BE2C (cell line): ENCODE measurements around the gene DHX8.
"Not testable (repeated sequence)": the region's sequence is repeated elsewhere in the genome, so short reads cannot be mapped to it uniquely, and the experiment has no call there.

Experiments used
- DNase-seq: peaks from one replicate; pipeline ENCODE4 v3.0.0-alpha.2; 2020
- H3K27me3 ChIP-seq: fragments of 250-450 bp; sonication (Bioruptor Pico); 2 replicates; pipeline ENCODE4 v1.5.1; 2020; ENCODE audit warnings: mild to moderate bottlenecking
- H3K36me3 ChIP-seq: fragments of 250-450 bp; sonication (Bioruptor Pico); 2 replicates; pipeline ENCODE4 v1.5.1; 2020; ENCODE audit warnings: mild to moderate bottlenecking
- H3K4me1 ChIP-seq: fragments of 250-450 bp; sonication (Bioruptor Pico); 2 replicates; pipeline ENCODE4 v1.5.1; 2020
- H3K4me3 ChIP-seq: 2 replicates; pipeline ENCODE4 v1.5.1; 2011; ENCODE audit warnings: low read depth, low read length
- H3K9me3 ChIP-seq: fragments of 250-450 bp; sonication (Bioruptor Pico); 2 replicates; pipeline ENCODE4 v1.5.1; 2020
- CTCF ChIP-seq: IDR thresholded peaks from 2 replicates; pipeline ENCODE4 v1.5.1; 2012; ENCODE audit warnings: mild to moderate bottlenecking, low read depth, low read length

DHX8 gene

DNA sequence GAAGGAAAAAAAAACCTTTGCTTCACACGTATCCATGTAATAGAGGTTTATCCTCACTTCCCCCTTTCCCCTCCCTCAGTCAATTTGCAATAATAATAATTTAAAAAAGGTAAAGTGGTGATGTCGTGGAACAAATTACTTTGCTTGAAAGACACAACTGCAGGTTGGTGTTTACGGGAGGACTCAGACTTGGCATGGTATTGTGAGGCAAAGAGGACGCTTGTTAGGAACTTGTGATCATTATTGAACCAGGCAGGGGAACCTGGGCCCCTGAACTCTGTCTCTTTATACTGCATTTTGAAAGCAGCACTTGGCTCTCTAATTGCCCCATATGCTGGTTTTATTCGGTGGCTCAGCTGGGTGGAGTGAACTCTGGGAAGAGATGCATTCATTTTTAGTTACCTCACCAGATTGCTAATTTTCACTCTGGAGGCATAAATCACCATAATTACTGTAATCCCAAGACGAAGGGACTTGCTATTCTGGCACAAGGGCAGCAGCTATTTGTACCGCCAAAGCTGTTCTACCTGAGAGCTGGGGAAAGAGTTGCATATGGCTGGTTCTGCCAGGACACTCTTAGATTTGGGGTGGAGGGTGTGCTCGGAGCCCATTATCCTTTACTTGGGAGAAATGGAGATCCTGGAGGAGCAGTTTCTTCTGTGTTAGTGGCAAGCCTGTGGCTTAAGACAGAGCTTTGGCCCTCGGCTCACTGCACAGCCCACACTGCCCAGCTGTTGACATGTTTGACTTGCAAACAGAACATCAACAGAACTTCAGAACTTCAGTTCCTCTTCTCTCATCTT is 5.7 kb upstream of the DHX8 start:
- Histone ChIP-seq H3K9me3 (no peaks in the 10 kb centered on the region), H3K36me3 (no peaks in the 10 kb centered on the region), H3K4me3 (no peak overlapping the region), H3K4me1 (no peaks in the 10 kb centered on the region), H3K27me3 (no peaks in the 10 kb centered on the region)
- DNase-seq: no peak
- TF ChIP-seq CTCF: no peak

DNA sequence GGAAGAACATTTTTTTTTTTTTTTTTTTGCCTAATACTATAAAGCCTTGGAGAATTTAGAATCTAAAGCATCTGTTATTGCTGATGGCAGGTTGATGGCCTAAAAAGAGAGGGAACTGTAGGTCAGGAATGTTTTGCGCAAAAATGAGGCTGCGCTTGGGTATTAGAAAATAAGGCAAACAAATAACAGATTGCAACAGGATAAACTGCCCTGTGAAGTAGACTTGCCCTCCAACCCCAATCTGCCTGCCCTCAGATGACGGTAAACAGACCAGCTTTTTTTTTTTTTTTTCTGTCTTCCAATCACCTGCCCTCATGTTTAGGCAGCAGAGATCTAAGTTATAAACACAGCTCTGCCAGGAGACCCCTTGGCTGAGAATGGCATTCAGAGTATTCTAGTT is 3.8 kb upstream of the DHX8 start:
- H3K27me3 ChIP-seq: no peaks in the 10 kb centered on the region
- no peak overlapping the region for H3K4me3 ChIP-seq
- H3K9me3 ChIP-seq: no peaks in the 10 kb centered on the region
- no peak for TF ChIP-seq CTCF
- DNase-seq: no peak
- H3K4me1 ChIP-seq: 0 out of 2 replicates have a peak, but pooled peaks cover 1% of the 10 kb centered on the region
- H3K36me3 ChIP-seq: no peaks in the 10 kb centered on the region

DNA sequence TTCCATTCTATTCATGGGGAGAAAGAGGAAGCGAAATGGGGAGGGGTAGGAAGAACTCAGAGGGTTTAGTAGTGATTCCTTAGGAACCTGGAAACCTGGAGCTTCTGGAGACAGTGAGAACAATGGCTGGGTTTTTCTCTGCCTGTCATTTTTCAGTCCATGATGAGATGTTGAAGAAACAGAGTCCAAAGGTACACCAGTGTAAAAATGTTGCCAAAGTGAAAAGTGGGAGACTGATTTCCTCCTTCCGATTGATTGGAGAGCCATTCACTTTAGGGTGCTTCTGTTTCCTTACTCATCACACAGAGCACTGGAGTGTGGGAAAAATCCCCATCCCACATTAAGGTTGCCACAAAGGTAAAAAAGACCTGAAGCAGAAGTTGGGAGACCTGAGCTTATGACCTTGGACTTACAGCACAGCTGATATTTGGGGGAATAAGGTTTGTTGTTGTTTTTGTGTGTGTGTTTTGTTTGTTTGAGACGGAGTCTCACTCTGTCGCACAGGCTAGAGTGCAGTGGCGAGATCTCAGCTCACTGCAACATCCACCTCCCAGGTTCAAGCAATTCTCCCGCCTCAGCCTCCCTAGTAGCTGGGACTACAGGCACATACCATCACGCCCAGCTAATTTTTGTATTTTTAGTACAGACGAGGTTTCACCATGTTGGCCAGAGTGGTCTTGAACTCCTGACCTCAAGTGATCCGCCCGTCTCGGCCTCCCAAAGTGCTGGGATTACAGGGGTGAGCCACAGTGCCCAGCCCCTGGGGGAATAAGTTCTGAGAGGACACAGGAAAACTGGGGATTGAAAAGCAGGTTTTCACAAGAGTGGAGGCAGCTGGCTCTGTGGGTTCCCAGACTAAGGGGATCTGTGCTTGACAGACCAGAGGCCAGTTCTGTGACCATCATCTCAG is 1.4 kb upstream of the DHX8 start:
- no peak for DNase-seq
- H3K4me3 ChIP-seq: no peak overlapping the region
- no peaks in the 10 kb centered on the region for H3K9me3 ChIP-seq
- H3K36me3 ChIP-seq: no peaks in the 10 kb centered on the region
- TF ChIP-seq CTCF: no peak
- H3K4me1 ChIP-seq: 0 out of 2 replicates have a peak, but pooled peaks cover 3% of the 10 kb centered on the region
- no peaks in the 10 kb centered on the region for H3K27me3 ChIP-seq

GRCh38 chr17:43490621-43491020 is 6.8 kb downstream of the DHX8 start:
- DNase-seq: no peak
- H3K9me3 ChIP-seq: no peaks in the 10 kb centered on the region
- no peaks in the 10 kb centered on the region for H3K4me1 ChIP-seq
- no peak overlapping the region for H3K4me3 ChIP-seq
- H3K27me3 ChIP-seq: no peaks in the 10 kb centered on the region
- TF ChIP-seq CTCF: no peak
- H3K36me3 ChIP-seq: peaks cover 48% of the 10 kb centered on the region

GRCh38 chr17:43509440-43509839 is 25.7 kb downstream of the DHX8 start:
- H3K36me3 ChIP-seq: peaks cover 64% of the 10 kb centered on the region
- H3K4me1 ChIP-seq, DNase-seq, H3K9me3 ChIP-seq, H3K4me3 ChIP-seq, H3K27me3 ChIP-seq: not testable (repeated sequence)

- not testable (repeated sequence) for H3K9me3 ChIP-seq, H3K27me3 ChIP-seq, H3K4me3 ChIP-seq, DNase-seq, H3K4me1 ChIP-seq
- H3K36me3 ChIP-seq: peaks cover 60% of the 10 kb centered on the region
These were observed 27.4 kb downstream of the DHX8 start for GRCh38 chr17:43511199-43511598.

GRCh38 chr17:43515656-43516055 is 31.9 kb downstream of the DHX8 start:
- no peak for DNase-seq
- no peaks in the 10 kb centered on the region for H3K9me3 ChIP-seq
- peaks cover 51% of the 10 kb centered on the region for H3K36me3 ChIP-seq
- no peaks in the 10 kb centered on the region for H3K4me1 ChIP-seq
- no peak for TF ChIP-seq CTCF
- no peaks in the 10 kb centered on the region for H3K27me3 ChIP-seq
- no peak overlapping the region for H3K4me3 ChIP-seq
